NCI-H1930 (cell line): ENCODE results near the gene PNPLA8.

Experiments
- DNase-seq, 2 experiments: peaks; one replicate each; lab custom pipeline; 2025; lab: John Stamatoyannopoulos, UW

Gene PNPLA8

GRCh38 chr7:108442039-108442568, 83.8 kb downstream of the PNPLA8 start:
- DNase-seq: no peak

GRCh38 chr7:108441392-108441955, 84.5 kb downstream of the PNPLA8 start:
- DNase-seq: no peak

- DNase-seq: no peak
These were observed 85.3 kb downstream of the PNPLA8 start for GRCh38 chr7:108440613-108441012.

GRCh38 chr7:108436906-108437305, 89.0 kb downstream of the PNPLA8 start:
- no peak for DNase-seq

- DNase-seq: no peak
These were observed 91.9 kb downstream of the PNPLA8 start for GRCh38 chr7:108434010-108434409.

- peak in 1 of 2 experiments; percentile 75 for DNase-seq
These were observed 94.8 kb downstream of the PNPLA8 start for GRCh38 chr7:108431099-108431498.

GRCh38 chr7:108430664-108431063, 95.3 kb downstream of the PNPLA8 start:
- DNase-seq: no peak

- DNase-seq: no peak
These were observed 98.2 kb downstream of the PNPLA8 start for GRCh38 chr7:108427766-108428165.

GRCh38 chr7:108425714-108426275, 100.1 kb downstream of the PNPLA8 start:
- no peak for DNase-seq

- no peak for DNase-seq
These were observed 101.9 kb downstream of the PNPLA8 start for GRCh38 chr7:108424013-108424412.

GRCh38 chr7:108423089-108423989, 102.6 kb downstream of the PNPLA8 start:
- DNase-seq: no peak

GRCh38 chr7:108421720-108422331, 104.1 kb downstream of the PNPLA8 start:
- DNase-seq: no peak
